ENCODE results near the gene VPS33B.

Gene VPS33B

DNA sequence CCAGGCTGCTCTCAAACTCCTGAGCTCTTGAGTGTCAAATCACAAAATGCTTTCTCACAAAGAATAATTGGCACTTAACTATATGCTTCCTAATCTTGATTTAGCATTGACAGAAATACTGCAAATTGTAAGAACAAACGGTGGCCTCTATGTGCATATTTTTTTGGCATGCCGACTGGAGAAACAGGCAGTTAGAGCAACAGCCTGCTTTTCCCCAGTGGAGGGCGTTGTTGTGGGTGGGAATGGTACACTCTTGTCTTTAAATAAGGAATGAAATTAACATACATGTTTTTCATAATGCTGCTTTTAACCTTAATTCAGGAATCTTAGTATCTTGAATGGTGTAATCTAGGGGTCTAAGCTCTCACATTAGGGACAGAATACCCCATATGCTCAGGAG is 46.6 kb upstream of the VPS33B start:
- H3K27me3 ChIP-seq (ENCODE audit: insufficient read depth, poor library complexity, severe bottlenecking), result peaks cover 3% of the 10 kb centered on the region
- no peak overlapping the region for H3K4me3 ChIP-seq (replicated peaks; ENCODE audit: insufficient read depth, low read length)
- DNase-seq (ENCODE audit: low read depth in 1 of 2, low spot score in 1 of 2), result no peak
- TF ChIP-seq, protein P1, sequence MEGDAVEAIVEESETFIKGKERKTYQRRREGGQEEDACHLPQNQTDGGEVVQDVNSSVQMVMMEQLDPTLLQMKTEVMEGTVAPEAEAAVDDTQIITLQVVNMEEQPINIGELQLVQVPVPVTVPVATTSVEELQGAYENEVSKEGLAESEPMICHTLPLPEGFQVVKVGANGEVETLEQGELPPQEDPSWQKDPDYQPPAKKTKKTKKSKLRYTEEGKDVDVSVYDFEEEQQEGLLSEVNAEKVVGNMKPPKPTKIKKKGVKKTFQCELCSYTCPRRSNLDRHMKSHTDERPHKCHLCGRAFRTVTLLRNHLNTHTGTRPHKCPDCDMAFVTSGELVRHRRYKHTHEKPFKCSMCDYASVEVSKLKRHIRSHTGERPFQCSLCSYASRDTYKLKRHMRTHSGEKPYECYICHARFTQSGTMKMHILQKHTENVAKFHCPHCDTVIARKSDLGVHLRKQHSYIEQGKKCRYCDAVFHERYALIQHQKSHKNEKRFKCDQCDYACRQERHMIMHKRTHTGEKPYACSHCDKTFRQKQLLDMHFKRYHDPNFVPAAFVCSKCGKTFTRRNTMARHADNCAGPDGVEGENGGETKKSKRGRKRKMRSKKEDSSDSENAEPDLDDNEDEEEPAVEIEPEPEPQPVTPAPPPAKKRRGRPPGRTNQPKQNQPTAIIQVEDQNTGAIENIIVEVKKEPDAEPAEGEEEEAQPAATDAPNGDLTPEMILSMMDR (IDR thresholded peaks at IDR 0.05; ENCODE audit: insufficient read depth, low read length), result no peak
- no peak for TF ChIP-seq SPI1 (IDR thresholded peaks at IDR 0.05; ENCODE audit: borderline replicate concordance, low read depth)
- no peak overlapping the region for H3K27ac ChIP-seq (replicated peaks)

DNA sequence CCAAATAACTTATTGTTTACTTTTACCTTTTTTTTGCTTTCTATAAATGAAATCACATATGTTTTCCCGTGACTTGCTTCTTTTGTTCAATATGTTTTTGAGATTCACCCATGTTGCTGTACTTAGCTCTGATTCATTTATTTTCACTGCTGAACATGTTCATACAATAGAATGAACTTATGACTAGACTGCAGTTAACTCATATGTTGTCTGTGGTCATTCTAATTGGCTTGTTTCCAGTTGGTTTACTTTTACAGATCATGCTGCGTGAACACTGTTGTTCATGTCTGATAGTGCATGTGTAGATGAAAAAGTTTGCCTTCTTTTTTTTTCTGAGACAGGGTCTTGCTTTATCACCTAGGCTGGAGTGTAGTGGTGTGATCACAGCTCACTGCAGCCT is 46.0 kb upstream of the VPS33B start:
- Histone ChIP-seq H3K27ac (replicated peaks) (no peak overlapping the region), H3K4me3 (replicated peaks; ENCODE audit: insufficient read depth, low read length) (no peak overlapping the region), H3K27me3 (ENCODE audit: insufficient read depth, poor library complexity, severe bottlenecking) (peaks cover 3% of the 10 kb centered on the region)
- no peak for DNase-seq (ENCODE audit: low read depth in 1 of 2, low spot score in 1 of 2)
- TF ChIP-seq, protein P1 (IDR thresholded peaks at IDR 0.05; ENCODE audit: insufficient read depth, low read length), result no peak
- no peak for TF ChIP-seq SPI1 (IDR thresholded peaks at IDR 0.05; ENCODE audit: borderline replicate concordance, low read depth)
- TF ChIP-seq, protein P2, sequence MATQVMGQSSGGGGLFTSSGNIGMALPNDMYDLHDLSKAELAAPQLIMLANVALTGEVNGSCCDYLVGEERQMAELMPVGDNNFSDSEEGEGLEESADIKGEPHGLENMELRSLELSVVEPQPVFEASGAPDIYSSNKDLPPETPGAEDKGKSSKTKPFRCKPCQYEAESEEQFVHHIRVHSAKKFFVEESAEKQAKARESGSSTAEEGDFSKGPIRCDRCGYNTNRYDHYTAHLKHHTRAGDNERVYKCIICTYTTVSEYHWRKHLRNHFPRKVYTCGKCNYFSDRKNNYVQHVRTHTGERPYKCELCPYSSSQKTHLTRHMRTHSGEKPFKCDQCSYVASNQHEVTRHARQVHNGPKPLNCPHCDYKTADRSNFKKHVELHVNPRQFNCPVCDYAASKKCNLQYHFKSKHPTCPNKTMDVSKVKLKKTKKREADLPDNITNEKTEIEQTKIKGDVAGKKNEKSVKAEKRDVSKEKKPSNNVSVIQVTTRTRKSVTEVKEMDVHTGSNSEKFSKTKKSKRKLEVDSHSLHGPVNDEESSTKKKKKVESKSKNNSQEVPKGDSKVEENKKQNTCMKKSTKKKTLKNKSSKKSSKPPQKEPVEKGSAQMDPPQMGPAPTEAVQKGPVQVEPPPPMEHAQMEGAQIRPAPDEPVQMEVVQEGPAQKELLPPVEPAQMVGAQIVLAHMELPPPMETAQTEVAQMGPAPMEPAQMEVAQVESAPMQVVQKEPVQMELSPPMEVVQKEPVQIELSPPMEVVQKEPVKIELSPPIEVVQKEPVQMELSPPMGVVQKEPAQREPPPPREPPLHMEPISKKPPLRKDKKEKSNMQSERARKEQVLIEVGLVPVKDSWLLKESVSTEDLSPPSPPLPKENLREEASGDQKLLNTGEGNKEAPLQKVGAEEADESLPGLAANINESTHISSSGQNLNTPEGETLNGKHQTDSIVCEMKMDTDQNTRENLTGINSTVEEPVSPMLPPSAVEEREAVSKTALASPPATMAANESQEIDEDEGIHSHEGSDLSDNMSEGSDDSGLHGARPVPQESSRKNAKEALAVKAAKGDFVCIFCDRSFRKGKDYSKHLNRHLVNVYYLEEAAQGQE (IDR thresholded peaks at IDR 0.05; ENCODE audit: insufficient replicate concordance, low read depth), result no peak
- TF ChIP-seq GABPA (IDR thresholded peaks at IDR 0.05; ENCODE audit: low read depth), result no peak
- TF ChIP-seq POLR2AphosphoS5 (IDR thresholded peaks at IDR 0.05; ENCODE audit: low read depth), result no peak

DNA sequence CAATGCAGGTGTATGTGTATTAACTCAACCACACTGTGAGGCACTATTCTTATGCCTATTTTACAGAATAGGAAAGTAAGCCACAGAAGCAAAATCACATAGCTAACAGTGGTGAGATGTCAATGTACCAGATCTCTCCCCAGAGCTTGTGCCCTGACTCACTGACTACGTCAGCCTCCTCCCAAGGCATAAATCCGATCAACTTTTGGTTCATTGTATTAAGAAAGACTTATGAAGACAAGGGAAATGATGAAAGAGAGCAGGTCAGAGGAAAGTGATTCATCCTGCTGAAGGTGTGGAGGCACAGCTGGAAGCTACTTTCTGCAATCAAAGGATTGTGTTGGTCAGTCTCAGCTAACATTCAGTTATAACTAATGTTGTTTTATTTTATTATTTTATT is 44.6 kb upstream of the VPS33B start:
- Histone ChIP-seq H3K4me3 (replicated peaks; ENCODE audit: insufficient read depth, low read length) (no peak overlapping the region), H3K27me3 (ENCODE audit: insufficient read depth, poor library complexity, severe bottlenecking) (no peaks in the 10 kb centered on the region), H3K27ac (replicated peaks) (no peak overlapping the region)
- TF ChIP-seq GABPA (IDR thresholded peaks at IDR 0.05; ENCODE audit: low read depth), result no peak
- TF ChIP-seq SPI1 (IDR thresholded peaks at IDR 0.05; ENCODE audit: borderline replicate concordance, low read depth), result no peak
- TF ChIP-seq, protein P1 (IDR thresholded peaks at IDR 0.05; ENCODE audit: insufficient read depth, low read length), result no peak
- TF ChIP-seq, protein P2 (IDR thresholded peaks at IDR 0.05; ENCODE audit: insufficient replicate concordance, low read depth), result no peak
- no peak for TF ChIP-seq POLR2AphosphoS5 (IDR thresholded peaks at IDR 0.05; ENCODE audit: low read depth)
- DNase-seq (ENCODE audit: low read depth in 1 of 2, low spot score in 1 of 2), result no peak

DNA sequence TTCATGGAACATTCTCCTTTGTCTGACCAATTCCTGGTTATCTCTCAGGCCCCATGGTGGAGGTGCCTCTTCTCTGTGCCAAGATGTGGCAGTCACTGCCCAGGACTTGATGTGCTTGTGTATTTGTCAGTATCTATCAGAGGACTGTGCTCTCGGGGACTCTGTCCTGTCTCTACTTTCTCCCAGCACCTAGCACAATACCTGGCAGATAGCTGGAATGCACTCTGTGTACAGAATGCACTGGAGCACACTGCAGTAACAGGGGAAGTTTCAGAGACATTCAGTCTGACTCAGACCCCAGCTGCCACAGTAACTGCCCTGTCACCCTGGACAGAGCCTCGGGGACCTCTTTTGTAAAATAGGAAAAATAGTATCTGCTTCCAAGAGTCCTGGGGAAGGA is 43.1 kb upstream of the VPS33B start:
- Histone ChIP-seq H3K27me3 (ENCODE audit: insufficient read depth, poor library complexity, severe bottlenecking) (no peaks in the 10 kb centered on the region), H3K27ac (replicated peaks) (no peak overlapping the region), H3K4me3 (replicated peaks; ENCODE audit: insufficient read depth, low read length) (no peak overlapping the region)
- TF ChIP-seq, protein P1 (IDR thresholded peaks at IDR 0.05; ENCODE audit: insufficient read depth, low read length), result no peak
- TF ChIP-seq SPI1 (IDR thresholded peaks at IDR 0.05; ENCODE audit: borderline replicate concordance, low read depth), result no peak
- no peak for TF ChIP-seq GABPA (IDR thresholded peaks at IDR 0.05; ENCODE audit: low read depth)
- TF ChIP-seq, protein P2 (IDR thresholded peaks at IDR 0.05; ENCODE audit: insufficient replicate concordance, low read depth), result no peak
- no peak for TF ChIP-seq POLR2AphosphoS5 (IDR thresholded peaks at IDR 0.05; ENCODE audit: low read depth)
- no peak for DNase-seq (ENCODE audit: low read depth in 1 of 2, low spot score in 1 of 2)
